ENCODE data around the gene TAS2R19.

The TAS2R19 gene

DNA sequence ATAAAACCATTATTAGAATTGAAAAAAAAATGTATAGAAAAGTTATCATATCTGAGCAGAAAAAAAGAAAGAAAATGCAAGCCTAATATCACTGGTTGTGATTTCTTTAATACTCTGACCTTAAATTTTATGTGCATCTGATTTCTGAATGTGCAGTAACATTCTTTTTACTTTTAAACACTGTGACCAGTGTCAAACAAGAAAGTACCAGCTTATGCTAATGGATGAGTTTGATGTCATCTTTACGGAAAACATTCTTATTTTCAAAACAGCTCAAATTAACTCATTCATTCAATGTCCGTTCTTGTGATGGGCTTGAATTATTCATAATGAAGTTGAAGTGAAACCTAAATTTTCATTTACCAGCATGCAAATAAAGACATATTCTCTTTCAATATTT, 35.6 kb downstream of the TAS2R19 start, which contains the start of gene TAS2R50:
Gene TAS2R50 (minus strand): TSS at position 101 of the 400 bp plus-strand sequence. CDS start 52 bp downstream, at position 49.
- no peak for DNase-seq

DNA sequence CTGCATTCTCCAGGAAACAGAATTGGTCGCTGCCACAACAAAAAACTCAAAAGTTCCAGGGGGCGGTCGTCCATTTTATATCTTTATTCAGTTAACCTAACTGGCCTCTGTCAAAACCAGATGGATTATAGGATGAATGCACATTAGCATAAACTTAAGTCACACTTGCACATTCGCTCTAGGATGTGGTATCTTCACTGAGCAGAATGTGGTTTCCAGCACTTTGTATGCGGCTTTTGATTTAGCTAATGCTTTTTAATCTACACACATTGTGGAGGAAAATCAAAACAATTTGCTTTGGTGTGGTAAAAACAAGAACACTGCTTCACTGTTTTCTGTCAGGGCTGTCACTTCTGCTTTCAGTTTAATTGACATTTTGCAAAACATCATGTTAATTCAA, 40.2 kb downstream of the TAS2R19 start:
- DNase-seq, result peak; percentile 85

DNA sequence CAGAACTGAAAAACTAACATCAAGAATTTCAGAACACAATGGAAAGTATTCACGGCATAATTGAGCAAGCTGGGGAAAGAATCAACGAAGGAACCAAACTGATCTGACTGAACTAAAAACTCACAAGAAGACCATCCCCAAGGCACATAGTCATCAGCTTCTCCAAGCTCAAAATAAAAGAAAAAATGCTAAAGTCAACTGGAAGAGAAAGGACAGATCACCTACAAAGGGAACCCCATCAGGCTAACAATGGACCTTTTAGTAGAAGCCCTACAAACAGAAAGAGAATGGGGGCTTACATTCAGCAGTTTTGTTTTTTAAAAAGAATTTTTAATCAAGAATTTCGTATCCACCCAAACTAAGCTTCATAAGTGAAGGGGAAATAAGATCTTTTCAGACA, 47.5 kb downstream of the TAS2R19 start:
- no peak for DNase-seq

All from activated CD4-positive, alpha-beta T cell treated with anti-CD3 and anti-CD28 coated beads, Interleukin-2, Interleukin-6, amounts not matched to agents 100 ng/mL and 50 ng/mL, durations not matched to agents 16 hours and 8 hours (primary cell).